ENCODE data around the gene SMG1. TPM values are rescaled to one million over a fixed set of nuclear protein-coding genes. Genes with fewer than 3 reads are reported as not detected.

The SMG1 gene
- total RNA-seq, 1 experiment from 2014 or later, result 72.7 TPM

GRCh38 chr16:18789850-18790706 is 136.1 kb downstream of the SMG1 start, which contains the start of gene RPS15A (continued):
- TF ChIP-seq ZFX (IDR thresholded peaks at IDR 0.05), result peak; percentile 95
- 0 out of 2 replicates have a peak, but pooled peaks have one; percentile 13 for TF ChIP-seq CBX3 (IDR thresholded peaks at IDR 0.05; ENCODE audit: low read depth)
- TF ChIP-seq JUND (IDR thresholded peaks at IDR 0.05), result no peak
- no peak for TF ChIP-seq ATF3 (IDR thresholded peaks at IDR 0.05)
- TF ChIP-seq SIN3A (IDR thresholded peaks at IDR 0.05; ENCODE audit: low read depth), result peak; percentile 98

GRCh38 chr16:18789515-18789849 is 136.7 kb downstream of the SMG1 start:
- Histone ChIP-seq H4K20me1 (ENCODE audit: insufficient read depth) (peaks cover 44% of the 10 kb centered on the region; the same call in 1 of the 2 replicates), H3K9me2 (ENCODE audit: insufficient read depth) (no peaks in the 10 kb centered on the region), H3K36me3 (ENCODE audit: control insufficient read depth in 1 of 2, insufficient read depth in 2 of 2, low read length in 2 of 2) (peaks cover 45 to 77% of the 10 kb centered on the region in 2 experiments), H3K79me2 (ENCODE audit: insufficient read depth, low read length) (peaks cover 78% of the 10 kb centered on the region), H2AFZ (ENCODE audit: low read depth, low read length, poor library complexity, severe bottlenecking) (no peak overlapping the region), H3K4me3 (replicated peaks in 1 of 2; ENCODE audit: low read depth in 1 of 2, low read length in 2 of 2) (peak overlapping the region; percentile 89 to 91), H3K4me1 (ENCODE audit: control insufficient read depth in 1 of 2, insufficient read depth in 2 of 2, low read length in 2 of 2) (peaks cover 3 to 26% of the 10 kb centered on the region in 2 experiments), H3K4me2 (ENCODE audit: low read length) (peak overlapping the region; percentile 91), H3K27ac (ENCODE audit: low read depth, low read length) (peak overlapping the region; percentile 81), H3K27me3 (ENCODE audit: insufficient read depth, low read length) (no peaks in the 10 kb centered on the region), H3K9ac (ENCODE audit: low read length) (peak overlapping the region; percentile 96), H3K9me3 (ENCODE audit: control insufficient read depth in 1 of 2, insufficient read depth in 1 of 2, low read depth in 1 of 2, low read length in 2 of 2) (no peaks in the 10 kb centered on the region)
- ChIA-PET POLR2A (interaction anchor here (0.7 to 9.7 kb wide), 2 partner anchors 13 to 305 kb away, joined by 3 to 190 read pairs; partner anchors contain the start of gene ARL6IP1), CTCF (interaction anchor here (1.3 kb wide), 1 partner anchor 12 kb away, joined by 18 read pairs; the partner anchor contains the start of gene ARL6IP1), RAD21 (ENCODE audit: low non-redundant PET in 1 of 2, low total read pairs in 2 of 2, uncharacterized antibody in 2 of 2, unreplicated experiment in 2 of 2) (no interaction called here)
- no TSS peak for BruUV-seq (replicated peaks)
- ATAC-seq (no peak), DNase-seq (ENCODE audit: low read depth, low spot score) (no peak)
- TF ChIP-seq ELF1 (IDR thresholded peaks at IDR 0.05; ENCODE audit: borderline replicate concordance, low read depth) (no peak), JUND (IDR thresholded peaks at IDR 0.05) (no peak), EZH2 (IDR thresholded peaks at IDR 0.05) (no peak), SP1 (IDR thresholded peaks at IDR 0.05; ENCODE audit: low read depth) (no peak), SRF (IDR thresholded peaks at IDR 0.05; ENCODE audit: low read depth) (no peak; the same call in 1 of the 2 replicates), TCF7L2 (IDR thresholded peaks at IDR 0.05; ENCODE audit: borderline replicate concordance, extremely low read depth, insufficient read depth, insufficient read length) (no peak), FOSL1 (IDR thresholded peaks at IDR 0.05; ENCODE audit: low read depth) (no peak), CBX3 (IDR thresholded peaks at IDR 0.05; ENCODE audit: low read depth) (no peak)
- intact Hi-C loops (cut with micrococcal nuclease), result no loop called here

Data from HCT116 (cell line).